ENCODE results near the gene NRG3. TPM values are rescaled to one million over a fixed set of nuclear protein-coding genes. Genes with fewer than 3 reads are reported as not detected.
"Not testable (repeated sequence)": the region's sequence is repeated elsewhere in the genome, so short reads cannot be mapped to it uniquely, and the experiment has no call there.

NRG3 gene
- total RNA-seq, 1 donor from 2014 or later: 0.92 TPM

- no peak for TF ChIP-seq CTCF (conservative IDR thresholded peaks at IDR 0.05; ENCODE audit: low read depth, low read length)
Observed at GRCh38 chr10:82661701-82662100, 786.7 kb downstream of the NRG3 start.

GRCh38 chr10:82668221-82668895 lies 793.4 kb downstream of the NRG3 start:
- H3K4me3 ChIP-seq (ENCODE audit: low read depth, low read length): no peak overlapping the region
- TF ChIP-seq CTCF (conservative IDR thresholded peaks at IDR 0.05; ENCODE audit: low read depth, low read length): no peak
- DNase-seq (ENCODE audit: low read depth): no peak

More at GRCh38 chr10:82661701-82662100, 786.7 kb downstream of the NRG3 start:
- DNase-seq (ENCODE audit: low read depth): no peak
- H3K4me3 ChIP-seq (ENCODE audit: low read depth, low read length): no peak overlapping the region

- TF ChIP-seq CTCF (conservative IDR thresholded peaks at IDR 0.05; ENCODE audit: low read depth, low read length): no peak
- no peak overlapping the region for H3K4me3 ChIP-seq (ENCODE audit: low read depth, low read length)
- no peak for DNase-seq (ENCODE audit: low read depth)
Observed at GRCh38 chr10:82674036-82674435, 799.0 kb downstream of the NRG3 start.

GRCh38 chr10:82677932-82678331 lies 802.9 kb downstream of the NRG3 start:
- H3K4me3 ChIP-seq (ENCODE audit: low read depth, low read length); DNase-seq (ENCODE audit: low read depth): not testable (repeated sequence)

- DNase-seq (ENCODE audit: low read depth); H3K4me3 ChIP-seq (ENCODE audit: low read depth, low read length): not testable (repeated sequence)
Observed at GRCh38 chr10:82678451-82678850, 803.5 kb downstream of the NRG3 start.

- TF ChIP-seq CTCF (conservative IDR thresholded peaks at IDR 0.05; ENCODE audit: low read depth, low read length): no peak
- DNase-seq (ENCODE audit: low read depth): no peak
Observed at GRCh38 chr10:82680608-82681007, 805.6 kb downstream of the NRG3 start.

GRCh38 chr10:82683945-82684344 lies 809.0 kb downstream of the NRG3 start:
- DNase-seq (ENCODE audit: low read depth): no peak
- H3K4me3 ChIP-seq (ENCODE audit: low read depth, low read length): no peak overlapping the region
- no peak for TF ChIP-seq CTCF (conservative IDR thresholded peaks at IDR 0.05; ENCODE audit: low read depth, low read length)

More at GRCh38 chr10:82680608-82681007, 805.6 kb downstream of the NRG3 start:
- H3K4me3 ChIP-seq (ENCODE audit: low read depth, low read length): no peak overlapping the region

- no peak overlapping the region for H3K4me3 ChIP-seq (ENCODE audit: low read depth, low read length)
- no peak for DNase-seq (ENCODE audit: low read depth)
- TF ChIP-seq CTCF (conservative IDR thresholded peaks at IDR 0.05; ENCODE audit: low read depth, low read length): no peak
Observed at GRCh38 chr10:82685087-82685486, 810.1 kb downstream of the NRG3 start.
